Measurements from ENCODE around the gene HPCAL1. TPM values are rescaled to one million over a fixed set of nuclear protein-coding genes. Genes with fewer than 3 reads are reported as not detected.

The HPCAL1 gene
- total and polyA plus RNA-seq, 4 donors, result 122 to 147 (median 136) TPM

GRCh38 chr2:10255189-10256030 lies 47.3 kb upstream of the HPCAL1 start:
- peak in 1 of 3 donors; percentile 9 for DNase-seq
- no peaks in the 10 kb centered on the region for H3K36me3 ChIP-seq (ENCODE audit: control insufficient read depth in 4 of 4, insufficient read depth in 4 of 4, low read length in 4 of 4)
- WGBS, 2 donors, result 78 to 80% methylated on average over 18 of the region's 18 CpGs

GRCh38 chr2:10256031-10256514 lies 46.6 kb upstream of the HPCAL1 start:
- no peak for ATAC-seq (ENCODE audit: insufficient read depth, low FRiP score)

More at GRCh38 chr2:10255189-10256030, 47.3 kb upstream of the HPCAL1 start:
- H3K4me1 ChIP-seq (ENCODE audit: control insufficient read depth in 5 of 5, insufficient read depth in 5 of 5, low read length in 5 of 5), result peaks cover 0 to 10% (median 0%) of the 10 kb centered on the region in 5 donors
- TF ChIP-seq CTCF (IDR thresholded peaks at IDR 0.05; ENCODE audit: control extremely low read depth, extremely low read depth), result no peak
- H3K9ac ChIP-seq (ENCODE audit: insufficient read depth in 1 of 2, low read length in 2 of 2), result no peak overlapping the region
- H3K9me3 ChIP-seq (ENCODE audit: control insufficient read depth in 4 of 4, insufficient read depth in 3 of 4, low read length in 3 of 4), result peaks cover 0 to 1% (median 0%) of the 10 kb centered on the region in 4 donors
- no peak for ATAC-seq (ENCODE audit: insufficient read depth, low FRiP score)
- no peak overlapping the region for H3K4me3 ChIP-seq
- no peaks in the 10 kb centered on the region for H3K27me3 ChIP-seq (ENCODE audit: control insufficient read depth in 3 of 3, insufficient read depth in 3 of 3, low read length in 2 of 3)
- H3K27ac ChIP-seq (ENCODE audit: low read depth in 1 of 2, low read length in 1 of 2), result no peak overlapping the region

GRCh38 chr2:10256515-10257031 lies 46.1 kb upstream of the HPCAL1 start:
- ATAC-seq (ENCODE audit: insufficient read depth, low FRiP score), result no peak
- Histone ChIP-seq H3K4me1 (ENCODE audit: control insufficient read depth in 5 of 5, insufficient read depth in 5 of 5, low read length in 5 of 5) (peaks cover 0 to 10% (median 0%) of the 10 kb centered on the region in 5 donors), H3K27ac (ENCODE audit: low read depth in 1 of 2, low read length in 1 of 2) (no peak overlapping the region), H3K9ac (ENCODE audit: insufficient read depth in 1 of 2, low read length in 2 of 2) (no peak overlapping the region), H3K9me3 (ENCODE audit: control insufficient read depth in 4 of 4, insufficient read depth in 3 of 4, low read length in 3 of 4) (no peaks in the 10 kb centered on the region), H3K4me3 (no peak overlapping the region), H3K36me3 (ENCODE audit: control insufficient read depth in 4 of 4, insufficient read depth in 4 of 4, low read length in 4 of 4) (no peaks in the 10 kb centered on the region), H3K27me3 (ENCODE audit: control insufficient read depth in 3 of 3, insufficient read depth in 3 of 3, low read length in 2 of 3) (no peaks in the 10 kb centered on the region)
- TF ChIP-seq CTCF (IDR thresholded peaks at IDR 0.05; ENCODE audit: control extremely low read depth, extremely low read depth), result no peak
- peak in 2 of 3 donors; percentile 28 to 34 for DNase-seq
- 68 to 73% methylated on average over 17 of the region's 17 CpGs for WGBS, 2 donors

More at GRCh38 chr2:10256031-10256514, 46.6 kb upstream of the HPCAL1 start:
- no peak for DNase-seq
- Histone ChIP-seq H3K4me3 (no peak overlapping the region), H3K36me3 (ENCODE audit: control insufficient read depth in 4 of 4, insufficient read depth in 4 of 4, low read length in 4 of 4) (no peaks in the 10 kb centered on the region), H3K9ac (ENCODE audit: insufficient read depth in 1 of 2, low read length in 2 of 2) (no peak overlapping the region), H3K27me3 (ENCODE audit: control insufficient read depth in 3 of 3, insufficient read depth in 3 of 3, low read length in 2 of 3) (no peaks in the 10 kb centered on the region), H3K9me3 (ENCODE audit: control insufficient read depth in 4 of 4, insufficient read depth in 3 of 4, low read length in 3 of 4) (no peaks in the 10 kb centered on the region), H3K4me1 (ENCODE audit: control insufficient read depth in 5 of 5, insufficient read depth in 5 of 5, low read length in 5 of 5) (peaks cover 0 to 10% (median 0%) of the 10 kb centered on the region in 5 donors), H3K27ac (ENCODE audit: low read depth in 1 of 2, low read length in 1 of 2) (no peak overlapping the region)
- 66 to 76% methylated on average over 14 to 15 of the region's 15 CpGs for WGBS, 2 donors
- TF ChIP-seq CTCF (IDR thresholded peaks at IDR 0.05; ENCODE audit: control extremely low read depth, extremely low read depth), result no peak
